Nephron progenitor cell (in vitro differentiated cells): ENCODE measurements around the gene RBM20.

ENCODE experiments used
- DNase-seq: peaks from one replicate; pipeline ENCODE4 v3.0.0; 2021
- H3K27ac Mint-ChIP-seq: 2 replicates; pipeline ENCODE4 v1.8.0; 2021; ENCODE audit warnings: mild to moderate bottlenecking, moderate library complexity, mixed read lengths
- H3K27me3 Mint-ChIP-seq: 2 replicates; pipeline ENCODE4 v1.8.0; 2021; ENCODE audit warnings: mild to moderate bottlenecking, low read depth, mixed read lengths; ENCODE audit not compliant: poor library complexity
- H3K36me3 Mint-ChIP-seq: 2 replicates; pipeline ENCODE4 v1.8.0; 2021; ENCODE audit warnings: low read depth, mixed read lengths
- H3K4me1 Mint-ChIP-seq: 2 replicates; pipeline ENCODE4 v1.8.0; 2021; ENCODE audit warnings: mixed read lengths
- H3K4me3 Mint-ChIP-seq: 2 replicates; pipeline ENCODE4 v1.8.0; 2021; ENCODE audit warnings: mild to moderate bottlenecking, moderate library complexity, mixed read lengths
- H3K9me3 Mint-ChIP-seq: 2 replicates; pipeline ENCODE4 v1.8.0; 2021; ENCODE audit warnings: mild to moderate bottlenecking, moderate library complexity, mixed read lengths
- CTCF ChIP-seq: fragments of 200-600 bp; sonication (generic); IDR thresholded peaks from 2 replicates; pipeline ENCODE4 v1.5.0; 2021; ENCODE audit warnings: antibody characterized with exemption

RBM20 gene

DNA sequence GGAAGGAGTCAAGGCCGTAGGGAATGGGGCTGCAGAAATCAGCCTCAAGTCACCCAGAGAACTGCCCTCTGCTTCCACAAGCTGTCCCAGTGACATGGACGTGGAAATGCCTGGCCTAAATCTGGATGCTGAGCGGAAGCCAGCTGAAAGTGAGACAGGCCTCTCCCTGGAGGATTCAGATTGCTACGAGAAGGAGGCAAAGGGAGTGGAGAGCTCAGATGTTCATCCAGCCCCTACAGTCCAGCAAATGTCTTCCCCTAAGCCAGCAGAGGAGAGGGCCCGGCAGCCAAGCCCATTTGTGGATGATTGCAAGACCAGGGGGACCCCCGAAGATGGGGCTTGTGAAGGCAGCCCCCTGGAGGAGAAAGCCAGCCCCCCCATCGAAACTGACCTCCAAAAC, 177.4 kb downstream of the RBM20 start:
- no peak for DNase-seq
- Mint-ChIP-seq H3K4me3 (no peak overlapping the region), H3K9me3 (no peaks in the 10 kb centered on the region), H3K36me3 (no peaks in the 10 kb centered on the region), H3K27ac (no peak overlapping the region), H3K27me3 (peaks cover 3% of the 10 kb centered on the region), H3K4me1 (peaks cover 48% of the 10 kb centered on the region)
- TF ChIP-seq CTCF, result no peak

DNA sequence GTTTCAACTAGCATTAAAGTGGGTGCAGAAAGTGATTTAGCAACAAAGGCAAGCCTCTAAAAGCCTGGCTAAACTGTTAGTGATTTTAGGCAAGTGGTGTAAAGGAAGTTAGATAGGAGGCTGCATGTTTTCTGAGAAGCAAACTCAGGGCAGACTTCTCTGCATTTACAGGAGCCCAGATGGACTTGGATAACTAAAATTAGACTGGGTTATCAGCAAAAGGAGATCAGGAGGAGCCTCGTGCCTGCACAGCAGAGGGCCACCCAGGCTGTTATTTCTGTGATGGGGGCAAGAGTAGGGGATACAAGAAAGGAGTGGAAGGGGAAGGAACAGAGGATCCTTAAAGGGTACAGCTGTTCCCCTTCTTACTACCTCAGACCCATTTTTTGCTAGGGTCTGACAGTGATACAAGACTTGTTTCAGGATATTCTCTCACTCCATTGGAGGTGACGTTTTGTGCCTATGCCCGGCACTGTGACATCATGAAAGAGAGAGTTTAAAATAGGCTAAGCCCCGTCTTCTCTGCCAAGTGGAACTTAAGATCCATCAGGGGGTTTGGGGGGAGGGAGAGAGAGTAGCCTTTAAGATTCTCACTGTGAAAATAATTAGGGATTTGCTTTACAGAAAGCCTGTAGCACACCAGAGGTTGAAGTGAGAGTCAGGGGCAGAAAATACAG, 178.0 kb downstream of the RBM20 start:
- Mint-ChIP-seq H3K4me1 (peaks cover 48% of the 10 kb centered on the region), H3K27ac (peak overlapping the region; percentile 91), H3K27me3 (peaks cover 3% of the 10 kb centered on the region), H3K36me3 (no peaks in the 10 kb centered on the region), H3K4me3 (peak overlapping the region; percentile 44), H3K9me3 (no peaks in the 10 kb centered on the region)
- DNase-seq, result no peak
- no peak for TF ChIP-seq CTCF

GRCh38 chr10:110822712-110823311, 178.7 kb downstream of the RBM20 start:
- Mint-ChIP-seq H3K4me3 (peak overlapping the region; percentile 44), H3K9me3 (no peaks in the 10 kb centered on the region), H3K36me3 (no peaks in the 10 kb centered on the region), H3K27me3 (peaks cover 2% of the 10 kb centered on the region), H3K27ac (peak overlapping the region; percentile 91), H3K4me1 (peaks cover 54% of the 10 kb centered on the region)
- TF ChIP-seq CTCF, result no peak
- DNase-seq, result no peak

DNA sequence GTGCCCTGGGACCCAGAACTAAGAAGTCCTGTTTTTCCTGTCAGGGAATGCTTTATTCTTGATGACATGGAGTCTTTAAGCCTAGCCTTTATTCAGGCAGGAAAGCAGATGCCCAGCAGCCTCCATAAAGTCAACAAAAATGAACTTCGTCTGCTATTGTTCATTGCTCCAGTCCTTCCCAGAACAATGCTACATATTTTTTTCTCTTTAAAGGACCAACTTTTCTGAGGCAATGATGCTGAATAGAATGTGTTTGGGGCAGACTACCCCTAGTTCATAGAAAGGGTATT, 180.0 kb downstream of the RBM20 start:
- Mint-ChIP-seq H3K4me3 (no peak overlapping the region), H3K9me3 (no peaks in the 10 kb centered on the region), H3K27me3 (no peaks in the 10 kb centered on the region), H3K4me1 (peaks cover 64% of the 10 kb centered on the region), H3K36me3 (no peaks in the 10 kb centered on the region), H3K27ac (peak overlapping the region; percentile 58)
- no peak for DNase-seq
- no peak for TF ChIP-seq CTCF

DNA sequence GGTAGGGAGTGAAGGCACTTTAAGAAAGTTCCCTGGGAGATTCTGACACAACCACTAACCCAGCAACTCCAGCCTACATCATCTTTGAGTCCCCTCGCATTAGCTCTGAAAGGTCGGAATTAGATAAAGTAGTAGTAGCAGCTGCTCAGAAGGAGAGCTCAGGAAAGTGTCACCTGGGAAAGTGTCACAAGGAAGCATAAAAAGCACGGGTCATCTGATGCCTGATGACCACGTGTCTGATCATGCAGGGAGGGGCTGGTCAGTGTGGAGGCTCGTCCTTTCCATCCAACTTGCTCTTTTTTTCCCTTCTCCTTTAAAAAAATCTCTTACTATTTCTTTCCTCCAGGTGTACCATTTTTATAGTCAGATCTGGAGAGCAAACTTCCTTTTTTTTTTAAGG, 180.5 kb downstream of the RBM20 start:
- peaks cover 70% of the 10 kb centered on the region for H3K4me1 Mint-ChIP-seq
- H3K27me3 Mint-ChIP-seq, result no peaks in the 10 kb centered on the region
- TF ChIP-seq CTCF, result no peak
- peak overlapping the region; percentile 58 for H3K27ac Mint-ChIP-seq
- H3K9me3 Mint-ChIP-seq, result no peaks in the 10 kb centered on the region
- no peak overlapping the region for H3K4me3 Mint-ChIP-seq
- H3K36me3 Mint-ChIP-seq, result no peaks in the 10 kb centered on the region
- DNase-seq, result no peak

DNA sequence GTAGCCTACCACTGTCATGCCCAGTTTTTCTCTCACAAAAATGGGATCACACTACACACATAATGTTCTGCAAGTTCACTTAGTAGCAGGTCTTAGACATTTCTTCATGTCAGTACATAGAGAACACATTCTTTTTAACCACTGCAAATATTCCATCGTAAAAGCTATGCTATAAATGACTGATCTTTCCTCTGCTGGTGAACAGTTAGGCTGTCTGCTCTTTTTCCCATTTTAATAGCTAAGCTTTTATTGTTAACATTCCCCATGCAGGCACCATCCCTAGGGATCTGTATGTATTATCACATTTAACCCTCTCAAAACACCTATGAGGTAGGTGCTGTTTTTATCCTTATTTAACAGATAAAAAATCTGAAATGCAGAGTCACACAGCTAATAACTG, 181.4 kb downstream of the RBM20 start:
- peaks cover 77% of the 10 kb centered on the region for H3K4me1 Mint-ChIP-seq
- no peak overlapping the region for H3K4me3 Mint-ChIP-seq
- no peaks in the 10 kb centered on the region for H3K27me3 Mint-ChIP-seq
- DNase-seq, result no peak
- no peak overlapping the region for H3K27ac Mint-ChIP-seq
- no peaks in the 10 kb centered on the region for H3K9me3 Mint-ChIP-seq
- no peaks in the 10 kb centered on the region for H3K36me3 Mint-ChIP-seq
- TF ChIP-seq CTCF, result no peak
